Measurements from ENCODE around the gene DYSF.

DNA sequence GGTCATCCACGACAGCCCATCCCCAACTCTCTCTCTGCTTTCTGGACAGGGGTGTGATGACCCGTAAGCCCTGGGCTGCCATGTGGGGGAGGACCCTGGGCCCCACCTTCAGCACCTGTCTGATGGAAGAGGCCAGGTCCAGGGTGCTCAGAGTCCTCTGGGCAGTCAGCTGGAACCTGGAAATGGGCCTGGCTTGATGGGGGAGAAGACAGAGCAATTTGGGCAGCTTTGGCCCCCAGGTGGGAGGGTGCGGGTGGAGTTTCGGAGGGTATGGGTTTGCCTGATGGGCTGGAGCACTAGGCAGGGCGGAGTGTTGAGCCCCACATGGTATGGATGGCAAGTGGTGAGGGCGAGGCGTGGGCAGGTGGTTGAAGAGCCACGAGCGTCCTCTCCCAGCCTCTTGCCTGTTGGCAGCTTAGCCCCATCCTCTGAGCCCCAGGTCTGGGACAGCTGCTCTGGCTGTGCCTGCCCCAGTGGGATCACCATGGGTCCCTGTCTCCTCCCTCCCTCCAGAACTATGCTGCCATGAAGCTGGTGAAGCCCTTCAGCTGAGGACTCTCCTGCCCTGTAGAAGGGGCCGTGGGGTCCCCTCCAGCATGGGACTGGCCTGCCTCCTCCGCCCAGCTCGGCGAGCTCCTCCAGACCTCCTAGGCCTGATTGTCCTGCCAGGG is 232.7 kb downstream of the DYSF start:
- TF ChIP-seq EZH2 (IDR thresholded peaks at IDR 0.05) (no peak), POLR2A (IDR thresholded peaks at IDR 0.05; ENCODE audit: borderline replicate concordance, extremely low read depth, insufficient read depth, insufficient read length) (no peak), SRF (IDR thresholded peaks at IDR 0.05; ENCODE audit: low read depth) (no peak), POLR2AphosphoS5 (IDR thresholded peaks at IDR 0.05; ENCODE audit: low read depth, low read length) (no peak), MAX (IDR thresholded peaks at IDR 0.05) (no peak)
- TF ChIP-seq, protein P1, sequence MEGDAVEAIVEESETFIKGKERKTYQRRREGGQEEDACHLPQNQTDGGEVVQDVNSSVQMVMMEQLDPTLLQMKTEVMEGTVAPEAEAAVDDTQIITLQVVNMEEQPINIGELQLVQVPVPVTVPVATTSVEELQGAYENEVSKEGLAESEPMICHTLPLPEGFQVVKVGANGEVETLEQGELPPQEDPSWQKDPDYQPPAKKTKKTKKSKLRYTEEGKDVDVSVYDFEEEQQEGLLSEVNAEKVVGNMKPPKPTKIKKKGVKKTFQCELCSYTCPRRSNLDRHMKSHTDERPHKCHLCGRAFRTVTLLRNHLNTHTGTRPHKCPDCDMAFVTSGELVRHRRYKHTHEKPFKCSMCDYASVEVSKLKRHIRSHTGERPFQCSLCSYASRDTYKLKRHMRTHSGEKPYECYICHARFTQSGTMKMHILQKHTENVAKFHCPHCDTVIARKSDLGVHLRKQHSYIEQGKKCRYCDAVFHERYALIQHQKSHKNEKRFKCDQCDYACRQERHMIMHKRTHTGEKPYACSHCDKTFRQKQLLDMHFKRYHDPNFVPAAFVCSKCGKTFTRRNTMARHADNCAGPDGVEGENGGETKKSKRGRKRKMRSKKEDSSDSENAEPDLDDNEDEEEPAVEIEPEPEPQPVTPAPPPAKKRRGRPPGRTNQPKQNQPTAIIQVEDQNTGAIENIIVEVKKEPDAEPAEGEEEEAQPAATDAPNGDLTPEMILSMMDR (IDR thresholded peaks at IDR 0.05 in 2 of 3, conservative IDR thresholded peaks at IDR 0.05 in 1 of 3; ENCODE audit: borderline replicate concordance in 1 of 3, insufficient read depth in 1 of 3, low read depth in 2 of 3, low read length in 2 of 3), result no peak
